ENCODE results near the gene PRDM5.

DNA sequence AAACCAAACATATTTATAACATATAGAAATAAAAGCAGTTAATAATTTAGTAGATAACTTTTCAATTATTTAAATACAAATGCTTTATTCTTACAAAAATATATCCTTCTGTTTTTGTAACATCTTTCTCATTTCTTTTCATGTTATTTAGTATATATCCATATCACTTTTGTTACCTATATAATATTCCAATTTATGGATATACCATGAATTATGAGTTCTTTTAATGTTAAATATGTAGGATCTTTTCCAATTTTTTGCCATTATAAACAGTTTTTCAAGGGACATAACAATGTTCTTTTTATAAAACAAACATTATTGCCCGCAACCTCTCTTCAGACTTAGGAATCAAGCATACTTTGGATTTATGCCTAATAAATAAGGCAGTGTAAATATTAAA is 151.6 kb downstream of the PRDM5 start:
- TF ChIP-seq, protein P1, sequence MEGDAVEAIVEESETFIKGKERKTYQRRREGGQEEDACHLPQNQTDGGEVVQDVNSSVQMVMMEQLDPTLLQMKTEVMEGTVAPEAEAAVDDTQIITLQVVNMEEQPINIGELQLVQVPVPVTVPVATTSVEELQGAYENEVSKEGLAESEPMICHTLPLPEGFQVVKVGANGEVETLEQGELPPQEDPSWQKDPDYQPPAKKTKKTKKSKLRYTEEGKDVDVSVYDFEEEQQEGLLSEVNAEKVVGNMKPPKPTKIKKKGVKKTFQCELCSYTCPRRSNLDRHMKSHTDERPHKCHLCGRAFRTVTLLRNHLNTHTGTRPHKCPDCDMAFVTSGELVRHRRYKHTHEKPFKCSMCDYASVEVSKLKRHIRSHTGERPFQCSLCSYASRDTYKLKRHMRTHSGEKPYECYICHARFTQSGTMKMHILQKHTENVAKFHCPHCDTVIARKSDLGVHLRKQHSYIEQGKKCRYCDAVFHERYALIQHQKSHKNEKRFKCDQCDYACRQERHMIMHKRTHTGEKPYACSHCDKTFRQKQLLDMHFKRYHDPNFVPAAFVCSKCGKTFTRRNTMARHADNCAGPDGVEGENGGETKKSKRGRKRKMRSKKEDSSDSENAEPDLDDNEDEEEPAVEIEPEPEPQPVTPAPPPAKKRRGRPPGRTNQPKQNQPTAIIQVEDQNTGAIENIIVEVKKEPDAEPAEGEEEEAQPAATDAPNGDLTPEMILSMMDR (IDR thresholded peaks at IDR 0.05): no peak
- no peak for TF ChIP-seq POLR2A (IDR thresholded peaks at IDR 0.05)
